T-helper 17 cell (primary cell): ENCODE data around the gene GPR148. TPM values are rescaled to one million over a fixed set of nuclear protein-coding genes. Genes with fewer than 3 reads are reported as not detected.

Experiments used
- ATAC-seq: fragments of 150-1000 bp; cut with Tn5 transposase; 2 replicates; pipeline ENCODE4 v1.10.0; 2021; ENCODE audit warnings: mild to moderate bottlenecking, moderate library complexity
- DNase-seq, 3 donors: peaks; one replicate each; pipeline versions ENCODE4 v3.0.0 to v3.0.0-alpha.2; 2020 to 2021
- H3K9me3 ChIP-seq: one replicate; pipeline ENCODE4 v1.7.0; 2013; ENCODE audit warnings: low read length, mild to moderate bottlenecking; ENCODE audit not compliant: control insufficient read depth, poor library complexity, severe bottlenecking
- H3K27ac Mint-ChIP-seq: one replicate; pipeline ENCODE4 v1.8.0; 2022; ENCODE audit warnings: mild to moderate bottlenecking, moderate library complexity, mixed read lengths
- H3K27me3 Mint-ChIP-seq: one replicate; pipeline ENCODE4 v1.8.0; 2022; ENCODE audit warnings: mixed read lengths
- H3K36me3 Mint-ChIP-seq: one replicate; pipeline ENCODE4 v1.8.0; 2022; ENCODE audit warnings: low read depth, mixed read lengths
- H3K4me1 Mint-ChIP-seq: one replicate; pipeline ENCODE4 v1.8.0; 2022; ENCODE audit warnings: mild to moderate bottlenecking, mixed read lengths
- H3K4me3 Mint-ChIP-seq: one replicate; pipeline ENCODE4 v1.8.0; 2022; ENCODE audit warnings: mild to moderate bottlenecking, moderate library complexity, mixed read lengths
- total RNA-seq, 4 donors: library from RNA in 2 of 4; stranded (reverse) in 2 of 4; gene quantifications; one replicate each; pipeline ENCODE4 v1.2.3 and lab custom pipeline; 2022 to 2026

The GPR148 gene
- total RNA-seq, 2 donors from 2014 or later: not detected

DNA sequence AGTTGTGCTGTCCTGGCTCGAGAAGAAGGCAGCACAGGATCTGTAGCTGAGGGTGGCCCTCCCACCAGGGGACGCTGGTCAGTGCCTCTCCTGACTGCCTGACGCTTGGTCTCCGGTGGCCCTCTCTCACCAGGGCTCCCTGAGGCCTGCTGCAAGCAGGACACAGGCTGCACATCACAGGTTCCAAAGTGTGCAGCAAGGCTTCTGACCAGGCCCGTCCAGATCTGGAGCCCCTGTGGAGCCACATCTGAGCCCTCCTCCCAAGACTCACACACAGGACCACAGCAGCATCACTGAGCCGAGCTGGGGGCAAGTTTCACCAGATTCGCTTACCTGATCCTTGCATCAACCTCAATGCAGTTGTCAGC, 38.5 kb downstream of the GPR148 start:
- H3K36me3 Mint-ChIP-seq: no peaks in the 10 kb centered on the region
- no peaks in the 10 kb centered on the region for H3K9me3 ChIP-seq
- no peak overlapping the region for H3K4me3 Mint-ChIP-seq
- no peak for DNase-seq
- peaks cover 42% of the 10 kb centered on the region for H3K27me3 Mint-ChIP-seq
- no peaks in the 10 kb centered on the region for H3K4me1 Mint-ChIP-seq
- no peak for ATAC-seq
- no peak overlapping the region for H3K27ac Mint-ChIP-seq

DNA sequence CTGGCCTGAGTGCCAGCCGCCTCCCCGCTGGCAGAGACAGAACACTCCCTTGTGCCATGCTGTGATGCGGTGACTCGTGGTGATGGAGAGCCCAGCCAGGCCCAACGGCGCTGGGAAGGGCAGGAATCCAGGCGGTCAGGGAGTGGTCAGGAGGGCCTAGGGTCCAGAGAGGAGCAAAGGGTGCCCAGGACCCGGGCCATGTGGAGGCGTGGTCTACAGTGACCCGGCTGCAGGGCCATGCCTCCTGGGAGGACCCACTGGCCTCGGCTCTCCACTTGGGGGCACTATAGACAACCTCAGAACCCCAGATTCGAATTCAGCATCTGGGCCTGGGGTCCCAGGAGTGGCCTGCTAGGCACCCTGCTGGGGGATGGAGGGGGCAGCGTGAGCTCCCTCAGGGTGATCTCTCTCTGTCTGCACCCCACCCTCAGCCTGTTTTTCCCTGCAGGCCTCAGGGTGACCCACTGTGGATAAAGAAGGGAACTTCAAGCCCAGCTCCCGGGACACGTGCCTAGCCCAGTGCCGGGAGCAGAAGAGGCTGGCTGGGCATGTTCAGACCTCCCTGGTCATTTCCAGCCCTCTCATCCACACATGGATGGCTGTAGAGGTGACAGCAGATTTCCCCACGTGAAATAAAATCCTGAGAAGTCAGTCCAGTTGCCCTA, 39.5 kb downstream of the GPR148 start:
- Mint-ChIP-seq H3K4me3 (no peak overlapping the region), H3K27ac (no peak overlapping the region), H3K36me3 (no peaks in the 10 kb centered on the region), H3K27me3 (peaks cover 42% of the 10 kb centered on the region), H3K4me1 (no peaks in the 10 kb centered on the region)
- no peaks in the 10 kb centered on the region for H3K9me3 ChIP-seq
- no peak for DNase-seq
- no peak for ATAC-seq

DNA sequence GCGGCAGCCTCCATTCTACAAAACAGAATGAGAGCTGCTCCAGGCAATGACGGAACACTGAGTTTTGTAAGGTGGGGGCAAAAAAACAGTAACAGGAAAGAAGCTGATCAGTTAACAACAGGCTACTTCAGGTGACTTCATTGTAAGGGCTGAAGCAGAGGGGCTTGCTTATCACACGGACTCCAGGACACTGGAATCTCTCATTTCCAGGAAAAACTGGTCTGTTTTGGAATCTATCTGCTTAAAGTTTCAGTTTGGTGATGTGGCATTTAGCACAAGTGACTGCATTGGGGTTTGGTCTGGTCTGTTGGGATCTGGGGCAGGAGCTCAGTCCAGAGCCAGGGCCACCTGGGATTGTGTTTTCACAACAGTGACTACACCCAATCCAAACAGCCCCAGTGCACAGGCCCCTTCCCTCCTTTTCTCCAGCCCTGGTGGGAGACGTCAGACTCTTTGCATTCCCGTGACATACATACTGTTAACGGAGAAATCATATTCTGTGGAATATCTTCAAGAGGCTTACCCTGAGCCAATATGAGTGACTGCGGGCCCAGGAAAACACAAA, 40.6 kb downstream of the GPR148 start:
- H3K9me3 ChIP-seq: no peaks in the 10 kb centered on the region
- DNase-seq (no peak), ATAC-seq (no peak)
- no peaks in the 10 kb centered on the region for H3K4me1 Mint-ChIP-seq
- no peak overlapping the region for H3K27ac Mint-ChIP-seq
- peaks cover 52% of the 10 kb centered on the region for H3K27me3 Mint-ChIP-seq
- no peak overlapping the region for H3K4me3 Mint-ChIP-seq
- H3K36me3 Mint-ChIP-seq: no peaks in the 10 kb centered on the region

DNA sequence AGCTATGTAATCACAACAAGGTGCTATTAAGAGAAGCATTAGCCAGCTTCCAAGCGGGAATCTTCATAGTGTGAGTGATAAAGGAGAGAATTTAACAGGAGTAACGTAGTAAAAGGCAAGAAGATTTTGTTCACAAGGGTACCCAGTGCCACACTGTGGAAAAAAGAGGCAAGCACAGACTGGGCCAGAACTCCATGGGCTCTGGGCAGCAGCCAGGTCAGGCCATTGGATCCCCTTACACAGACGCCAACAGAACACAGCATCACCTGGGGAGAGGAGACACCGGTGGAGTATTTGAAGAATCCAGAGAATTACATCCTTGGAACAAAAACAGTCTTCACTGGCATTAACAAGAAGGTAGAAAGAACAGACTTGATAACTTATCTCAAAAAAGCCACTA, 47.7 kb downstream of the GPR148 start:
- H3K27me3 Mint-ChIP-seq: peaks cover 47% of the 10 kb centered on the region
- H3K9me3 ChIP-seq: no peaks in the 10 kb centered on the region
- DNase-seq: no peak
- peaks cover 3% of the 10 kb centered on the region for H3K36me3 Mint-ChIP-seq
- no peak for ATAC-seq
- H3K4me1 Mint-ChIP-seq: no peaks in the 10 kb centered on the region
- H3K27ac Mint-ChIP-seq: no peak overlapping the region
- H3K4me3 Mint-ChIP-seq: no peak overlapping the region

DNA sequence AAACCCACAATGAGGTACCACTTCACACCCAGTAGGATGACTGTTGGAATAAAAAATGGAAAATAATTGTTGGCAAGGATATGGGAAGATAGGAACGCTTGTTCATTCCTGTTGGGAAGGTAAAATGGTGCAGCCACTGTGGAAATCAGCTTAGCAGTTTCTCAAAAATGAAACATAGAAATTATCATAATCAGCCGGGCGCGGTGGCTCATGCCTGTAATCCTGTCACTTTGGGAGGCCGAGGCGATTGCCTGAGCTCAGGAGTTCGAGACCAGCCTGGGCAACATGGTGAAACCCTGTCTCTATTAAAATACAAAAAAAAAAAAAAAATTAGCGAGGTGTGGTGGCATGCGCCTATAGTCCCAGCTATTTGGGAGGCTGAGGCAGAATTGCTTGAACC, 49.9 kb downstream of the GPR148 start:
- Mint-ChIP-seq H3K4me3 (no peak overlapping the region), H3K27ac (no peak overlapping the region), H3K27me3 (peaks cover 51% of the 10 kb centered on the region), H3K4me1 (no peaks in the 10 kb centered on the region), H3K36me3 (peaks cover 3% of the 10 kb centered on the region)
- DNase-seq (no peak), ATAC-seq (no peak)
- no peaks in the 10 kb centered on the region for H3K9me3 ChIP-seq

Other genes starting within 250 kb of the GPR148 start
- gene POTEI, start 219.7 kb upstream of the GPR148 start, total RNA-seq: not detected
- gene CFC1B, start 207.8 kb upstream of the GPR148 start, total RNA-seq: not detected
- gene CFC1, start 129.5 kb upstream of the GPR148 start, total RNA-seq: not detected
- not detected for gene POTEJ, start 117.6 kb upstream of the GPR148 start, total RNA-seq
- not detected for gene AMER3, start 26.5 kb downstream of the GPR148 start, total RNA-seq
- gene ARHGEF4, start 107.8 kb downstream of the GPR148 start, total RNA-seq: 1 to 10 TPM in 1 of 2 donors, under 1 TPM in 1; 0.77 to 1.5 TPM